ENCODE results near the gene ASS1.

ASS1 gene

GRCh38 chr9:130543368-130543767 is 98.6 kb downstream of the ASS1 start:
- H3K27ac ChIP-seq (ENCODE audit: low read depth, low read length) = no peak overlapping the region
- no peaks in the 10 kb centered on the region for H3K9me2 ChIP-seq (replicated peaks; ENCODE audit: control insufficient read depth, low read length)
- H3K27me3 ChIP-seq (ENCODE audit: control insufficient read depth, low read length) = peaks cover 10% of the 10 kb centered on the region; the same call in 1 of the 2 replicates
- TF ChIP-seq EZH2phosphoT487 (IDR thresholded peaks at IDR 0.05; ENCODE audit: borderline replicate concordance, low read length) (no peak), CTCF (IDR thresholded peaks at IDR 0.05; ENCODE audit: low read depth, low read length, poor library complexity, severe bottlenecking) (no peak)
- H3K9me3 ChIP-seq (ENCODE audit: control insufficient read depth, insufficient read depth, low read length) = no peaks in the 10 kb centered on the region
- no peaks in the 10 kb centered on the region for H3F3A ChIP-seq (ENCODE audit: control insufficient read depth, insufficient read depth)
- H3K4me3 ChIP-seq (ENCODE audit: low read length) = no peak overlapping the region
- H3K4me2 ChIP-seq (ENCODE audit: low read length) = no peak overlapping the region
- H3K79me2 ChIP-seq (ENCODE audit: control insufficient read depth, low read length) = no peaks in the 10 kb centered on the region
- no peaks in the 10 kb centered on the region for H3K4me1 ChIP-seq (ENCODE audit: control insufficient read depth, low read length)
- no peaks in the 10 kb centered on the region for H3K36me3 ChIP-seq (ENCODE audit: control insufficient read depth, low read length)
- H4K20me1 ChIP-seq (ENCODE audit: control insufficient read depth, insufficient read depth, low read depth, low read length) = no peaks in the 10 kb centered on the region

DNA sequence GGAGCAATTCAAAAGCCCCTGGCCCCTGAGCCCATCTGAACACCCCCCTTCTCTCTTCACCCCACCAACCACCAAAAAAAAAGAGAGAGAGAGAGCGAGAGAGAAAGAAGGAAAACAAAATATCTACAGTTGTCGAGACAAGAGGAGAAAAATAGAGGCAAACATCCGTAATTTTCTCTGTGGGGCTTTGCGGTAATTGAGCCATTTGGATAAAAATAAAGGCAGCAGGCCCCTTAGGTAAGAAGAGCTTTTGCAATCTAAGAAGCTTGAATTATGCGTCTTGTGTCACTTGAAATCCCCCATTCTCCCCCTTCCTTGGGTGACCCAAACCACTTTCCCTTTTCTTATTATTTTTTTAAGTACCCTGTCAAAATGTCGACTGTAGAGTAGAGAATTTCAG is 99.1 kb downstream of the ASS1 start:
- H4K20me1 ChIP-seq (ENCODE audit: control insufficient read depth, insufficient read depth, low read depth, low read length) = no peaks in the 10 kb centered on the region
- H3F3A ChIP-seq (ENCODE audit: control insufficient read depth, insufficient read depth) = no peaks in the 10 kb centered on the region
- H3K9me2 ChIP-seq (replicated peaks; ENCODE audit: control insufficient read depth, low read length) = no peaks in the 10 kb centered on the region
- H3K36me3 ChIP-seq (ENCODE audit: control insufficient read depth, low read length) = no peaks in the 10 kb centered on the region
- no peak overlapping the region for H3K4me2 ChIP-seq (ENCODE audit: low read length)
- no peak overlapping the region for H3K27ac ChIP-seq (ENCODE audit: low read depth, low read length)
- H3K4me3 ChIP-seq (ENCODE audit: low read length) = no peak overlapping the region
- H3K4me1 ChIP-seq (ENCODE audit: control insufficient read depth, low read length) = no peaks in the 10 kb centered on the region
- peaks cover under 1% of the 10 kb centered on the region; the same call in 1 of the 2 replicates for H3K9me3 ChIP-seq (ENCODE audit: control insufficient read depth, insufficient read depth, low read length)
- peaks cover 10% of the 10 kb centered on the region; the same call in 1 of the 2 replicates for H3K27me3 ChIP-seq (ENCODE audit: control insufficient read depth, low read length)
- no peak for TF ChIP-seq CTCF (IDR thresholded peaks at IDR 0.05; ENCODE audit: low read depth, low read length, poor library complexity, severe bottlenecking)
- TF ChIP-seq EZH2phosphoT487 (IDR thresholded peaks at IDR 0.05; ENCODE audit: borderline replicate concordance, low read length) = no peak
- no peaks in the 10 kb centered on the region for H3K79me2 ChIP-seq (ENCODE audit: control insufficient read depth, low read length)

DNA sequence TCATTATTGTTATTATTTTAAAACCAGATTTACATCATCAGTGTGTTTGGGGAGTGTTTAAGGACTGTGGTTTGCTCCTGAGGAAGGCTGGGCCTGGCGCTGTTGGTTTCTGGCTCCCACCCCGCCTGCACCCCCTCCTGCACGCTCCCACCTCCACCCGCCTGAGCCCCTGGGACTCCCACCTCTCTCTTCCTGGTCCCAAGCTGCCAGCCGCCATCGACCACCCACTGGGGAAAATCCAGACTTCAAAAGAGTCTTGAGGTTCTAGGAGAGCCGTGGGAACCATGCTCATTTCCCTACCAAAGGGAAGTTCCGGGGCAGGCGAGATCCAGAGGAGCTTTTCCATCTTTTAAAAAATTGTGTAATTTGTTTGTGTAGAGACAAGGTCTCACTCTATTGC is 99.6 kb downstream of the ASS1 start:
- H3K79me2 ChIP-seq (ENCODE audit: control insufficient read depth, low read length) = no peaks in the 10 kb centered on the region
- TF ChIP-seq CTCF (IDR thresholded peaks at IDR 0.05; ENCODE audit: low read depth, low read length, poor library complexity, severe bottlenecking) (no peak), EZH2phosphoT487 (IDR thresholded peaks at IDR 0.05; ENCODE audit: borderline replicate concordance, low read length) (no peak)
- H3K27me3 ChIP-seq (ENCODE audit: control insufficient read depth, low read length) = peaks cover 10% of the 10 kb centered on the region; the same call in 1 of the 2 replicates
- no peaks in the 10 kb centered on the region for H3F3A ChIP-seq (ENCODE audit: control insufficient read depth, insufficient read depth)
- H3K4me2 ChIP-seq (ENCODE audit: low read length) = no peak overlapping the region
- no peaks in the 10 kb centered on the region for H4K20me1 ChIP-seq (ENCODE audit: control insufficient read depth, insufficient read depth, low read depth, low read length)
- H3K27ac ChIP-seq (ENCODE audit: low read depth, low read length) = no peak overlapping the region
- H3K4me3 ChIP-seq (ENCODE audit: low read length) = no peak overlapping the region
- H3K4me1 ChIP-seq (ENCODE audit: control insufficient read depth, low read length) = 0 out of 2 replicates have a peak, but pooled peaks cover 1% of the 10 kb centered on the region
- H3K9me2 ChIP-seq (replicated peaks; ENCODE audit: control insufficient read depth, low read length) = no peaks in the 10 kb centered on the region
- H3K36me3 ChIP-seq (ENCODE audit: control insufficient read depth, low read length) = no peaks in the 10 kb centered on the region
- peaks cover 5% of the 10 kb centered on the region; the same call in 1 of the 2 replicates for H3K9me3 ChIP-seq (ENCODE audit: control insufficient read depth, insufficient read depth, low read length)
